OCI-LY3 (cell line): Measurements from ENCODE around the gene GAA.

Experiments used
- H2AFZ ChIP-seq: fragments of 200-600, 300-600 bp; shearing (Covaris generic); 2 replicates; pipeline ENCODE4 v1.6.0; 2014; ENCODE audit warnings: antibody characterized with exemption, low read depth, low read length
- H3K27ac ChIP-seq: fragments of 200-600, 300-600 bp; sonication (generic); 2 replicates; pipeline ENCODE4 v1.5.1; 2014; ENCODE audit warnings: mild to moderate bottlenecking, low read length, moderate library complexity, mixed read lengths
- H3K27me3 ChIP-seq: fragments of 200-600, 300-600 bp; sonication (generic); 2 replicates; pipeline ENCODE4 v1.6.1; 2014; ENCODE audit warnings: low read depth, low read length, mixed read lengths
- H3K36me3 ChIP-seq: fragments of 200-600, 300-600 bp; sonication (generic); replicated peaks from 2 replicates; pipeline ENCODE3; 2014; ENCODE audit warnings: low read depth, low read length, mixed read lengths
- H3K4me1 ChIP-seq: fragments of 300-600, 200-600 bp; sonication (generic); 2 replicates; pipeline ENCODE4 v1.6.1; 2014; ENCODE audit warnings: low read length, mixed read lengths
- H3K4me2 ChIP-seq: fragments of 200-600, 300-600 bp; sonication (generic); 2 replicates; pipeline ENCODE4 v1.6.1; 2014; ENCODE audit warnings: low read length, mixed read lengths
- H3K4me3 ChIP-seq: fragments of 300-600, 200-600 bp; sonication (generic); 2 replicates; pipeline ENCODE4 v1.5.1; 2014; ENCODE audit warnings: antibody characterized with exemption, mild to moderate bottlenecking, low read length, moderate library complexity
- H3K79me2 ChIP-seq: fragments of 300-600, 200-600 bp; shearing (Covaris generic); 2 replicates; pipeline ENCODE4 v1.6.1; 2014; ENCODE audit warnings: mild to moderate bottlenecking, low read length, mixed read lengths
- H3K9ac ChIP-seq: fragments of 300-600, 200-600 bp; shearing (Covaris generic); 2 replicates; pipeline ENCODE4 v1.6.0; 2014; ENCODE audit warnings: mild to moderate bottlenecking, low read length, moderate library complexity
- H3K9me3 ChIP-seq: fragments of 200-600, 300-600 bp; shearing (Covaris generic); 2 replicates; pipeline ENCODE4 v1.6.1; 2014; ENCODE audit warnings: low read length, mixed read lengths; ENCODE audit not compliant: insufficient read depth
- H4K20me1 ChIP-seq: fragments of 200-600, 300-600 bp; sonication (generic); 2 replicates; pipeline ENCODE4 v1.6.1; 2016; ENCODE audit warnings: low read length, mixed read lengths; ENCODE audit not compliant: insufficient read depth
- CTCF ChIP-seq: fragments of 200-600, 300-600 bp; sonication (generic); IDR thresholded peaks from 2 replicates; pipeline ENCODE4 v1.5.1; 2014; ENCODE audit warnings: antibody characterized with exemption, low read length, low read depth
- EZH2phosphoT487 ChIP-seq: fragments of 200-600 bp; shearing (Covaris generic); IDR thresholded peaks from 2 replicates; pipeline ENCODE4 v1.6.1; 2018; ENCODE audit warnings: antibody characterized with exemption, mixed run types, low read depth

Gene GAA

GRCh38 chr17:80110927-80111701 is 9.7 kb downstream of the GAA start:
- TF ChIP-seq CTCF: no peak
- TF ChIP-seq EZH2phosphoT487: no peak
- no peaks in the 10 kb centered on the region for H3K36me3 ChIP-seq

DNA sequence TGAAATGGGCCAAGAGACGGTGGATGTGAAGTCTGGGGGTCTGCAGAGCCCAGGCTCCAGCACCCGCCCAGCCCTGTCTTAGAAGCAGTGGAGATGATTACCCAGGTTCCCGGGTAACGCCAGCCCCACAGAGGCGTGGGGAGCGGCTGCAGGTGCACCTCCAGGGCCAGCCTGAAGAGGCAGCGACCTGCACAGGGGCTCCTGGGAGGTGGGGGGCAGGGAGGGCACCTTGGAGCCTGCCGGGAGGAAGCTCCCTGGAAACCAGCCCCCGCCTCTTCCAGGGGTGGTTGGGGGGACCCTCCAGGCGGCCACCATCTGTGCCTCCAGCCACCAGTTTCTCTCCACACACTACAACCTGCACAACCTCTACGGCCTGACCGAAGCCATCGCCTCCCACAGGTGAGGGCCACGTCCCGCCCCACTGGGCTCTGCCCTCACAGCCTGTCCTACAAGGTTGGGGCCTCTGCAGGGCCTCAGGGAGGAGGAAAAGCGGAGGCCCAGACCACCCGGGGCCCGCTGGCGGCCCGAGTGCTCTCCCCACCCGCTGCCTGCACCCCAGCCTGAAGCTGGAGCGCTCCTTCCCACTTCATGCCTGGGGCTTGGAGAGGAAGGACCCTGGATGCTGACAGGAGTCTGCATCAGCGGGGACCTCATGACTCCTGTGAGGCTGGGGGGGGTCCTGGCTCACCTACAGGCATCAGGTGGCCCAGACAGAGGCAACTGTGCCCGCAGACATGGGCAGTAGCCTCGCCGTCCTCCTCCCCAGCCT is 10.5 kb downstream of the GAA start:
- Histone ChIP-seq H3K4me2 (no peak overlapping the region), H3K27ac (no peak overlapping the region), H3K36me3 (no peaks in the 10 kb centered on the region), H3K9ac (no peak overlapping the region), H3K79me2 (no peaks in the 10 kb centered on the region), H3K4me1 (no peaks in the 10 kb centered on the region), H4K20me1 (no peaks in the 10 kb centered on the region), H3K27me3 (no peaks in the 10 kb centered on the region), H3K9me3 (no peaks in the 10 kb centered on the region), H2AFZ (no peak overlapping the region), H3K4me3 (no peak overlapping the region)
- TF ChIP-seq CTCF (no peak), EZH2phosphoT487 (no peak)

More at GRCh38 chr17:80110927-80111701, 9.7 kb downstream of the GAA start:
- H3K9me3 ChIP-seq: no peaks in the 10 kb centered on the region
- no peak overlapping the region for H3K27ac ChIP-seq
- no peak overlapping the region for H3K4me3 ChIP-seq
- H3K4me2 ChIP-seq: no peak overlapping the region
- H3K27me3 ChIP-seq: no peaks in the 10 kb centered on the region
- H3K9ac ChIP-seq: no peak overlapping the region
- H4K20me1 ChIP-seq: no peaks in the 10 kb centered on the region
- H2AFZ ChIP-seq: no peak overlapping the region
- no peaks in the 10 kb centered on the region for H3K79me2 ChIP-seq
- no peaks in the 10 kb centered on the region for H3K4me1 ChIP-seq

- Histone ChIP-seq H3K4me1 (no peaks in the 10 kb centered on the region), H4K20me1 (no peaks in the 10 kb centered on the region), H3K9ac (no peak overlapping the region), H2AFZ (no peak overlapping the region), H3K36me3 (no peaks in the 10 kb centered on the region), H3K4me3 (no peak overlapping the region), H3K27me3 (no peaks in the 10 kb centered on the region), H3K27ac (no peak overlapping the region), H3K4me2 (no peak overlapping the region), H3K79me2 (no peaks in the 10 kb centered on the region), H3K9me3 (no peaks in the 10 kb centered on the region)
- TF ChIP-seq CTCF: no peak
- TF ChIP-seq EZH2phosphoT487: no peak
Measured at GRCh38 chr17:80112471-80113032, 11.2 kb downstream of the GAA start.

DNA sequence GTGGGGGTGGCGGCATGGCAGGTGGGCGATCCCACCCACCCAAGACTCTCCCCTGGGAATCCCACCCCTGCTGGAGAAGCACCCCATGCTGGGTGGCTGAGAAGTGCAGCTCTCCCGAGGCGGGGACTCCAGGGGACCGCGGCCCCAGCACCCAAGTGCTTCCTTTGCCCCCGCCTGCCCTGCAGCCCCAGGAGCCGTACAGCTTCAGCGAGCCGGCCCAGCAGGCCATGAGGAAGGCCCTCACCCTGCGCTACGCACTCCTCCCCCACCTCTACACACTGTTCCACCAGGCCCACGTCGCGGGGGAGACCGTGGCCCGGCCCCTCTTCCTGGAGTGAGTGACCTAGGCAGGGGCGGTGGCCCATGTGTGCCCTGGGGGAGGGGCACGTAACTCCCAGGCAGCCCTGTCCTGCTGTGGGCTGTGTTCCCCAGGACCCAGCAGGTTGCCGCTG is 11.7 kb downstream of the GAA start:
- H4K20me1 ChIP-seq: no peaks in the 10 kb centered on the region
- no peak overlapping the region for H3K4me2 ChIP-seq
- TF ChIP-seq CTCF (no peak), EZH2phosphoT487 (no peak)
- no peaks in the 10 kb centered on the region for H3K36me3 ChIP-seq
- no peaks in the 10 kb centered on the region for H3K79me2 ChIP-seq
- H3K27me3 ChIP-seq: no peaks in the 10 kb centered on the region
- no peak overlapping the region for H3K4me3 ChIP-seq
- H3K4me1 ChIP-seq: no peaks in the 10 kb centered on the region
- H3K27ac ChIP-seq: no peak overlapping the region
- no peak overlapping the region for H3K9ac ChIP-seq
- no peaks in the 10 kb centered on the region for H3K9me3 ChIP-seq
- H2AFZ ChIP-seq: no peak overlapping the region
